ENCODE results near the gene ZBTB42. TPM values are rescaled to one million over a fixed set of nuclear protein-coding genes. Genes with fewer than 3 reads are reported as not detected.

ZBTB42 gene
- total and polyA plus RNA-seq, 2 of the 13 experiments (the other 11 are each of a cell fraction or from before 2014, with no cell fraction given), result 2.8 to 4.2 TPM

DNA sequence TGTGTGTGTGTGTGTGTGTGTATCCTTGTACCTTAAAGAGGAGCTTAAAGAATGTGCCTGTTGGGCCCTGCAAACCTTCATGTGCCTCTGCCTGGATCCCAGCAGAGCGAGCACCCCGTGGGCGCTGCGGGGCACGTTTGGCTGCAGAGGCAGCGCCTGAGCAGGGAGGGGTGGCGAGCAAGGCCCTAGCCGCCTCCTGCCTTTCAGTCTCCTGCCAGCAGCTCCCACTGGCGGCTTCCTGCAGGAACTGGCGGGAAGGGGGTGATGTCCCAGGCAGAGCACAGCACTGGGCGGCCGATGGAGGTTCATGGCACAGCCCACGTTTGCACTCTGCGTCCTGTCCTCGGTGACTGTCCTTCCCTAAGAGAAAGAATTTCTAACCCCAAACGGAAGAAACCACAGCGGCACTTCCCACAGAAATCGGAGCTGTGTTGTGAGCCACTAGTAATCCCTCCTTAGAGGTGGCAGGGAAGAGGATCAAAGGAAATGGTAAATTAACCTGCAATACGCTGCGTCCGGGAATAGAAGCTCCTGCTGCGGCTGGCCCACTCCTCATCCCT lies 19.8 kb downstream of the ZBTB42 start:
- peaks cover 42% of the 10 kb centered on the region for H3K4me1 ChIP-seq (ENCODE audit: insufficient read depth, low read length)
- FAIRE-seq (peak; percentile 75), DNase-seq (ENCODE audit: low spot score) (peak; percentile 81), ATAC-seq (peak; percentile 90)
- POLR2A ChIA-PET, result interaction anchor here (0.8 to 3.1 kb wide), 6 partner anchors 20 to 155 kb away, joined by 3 to 59 read pairs (median 6); partner anchors contain the start of genes CEP170B, SIVA1 and ZBTB42
- no peaks in the 10 kb centered on the region for H4K20me1 ChIP-seq (ENCODE audit: insufficient read depth, low read length)
- H3K9ac ChIP-seq (ENCODE audit: insufficient read depth, low read depth, low read length), result peak overlapping the region; percentile 60
- peak overlapping the region; percentile 93 for H3K4me2 ChIP-seq (ENCODE audit: low read depth, low read length)
- intact Hi-C loops (cut with micrococcal nuclease; ENCODE audit: unreplicated experiment), result loop anchor here (1.0 to 2.0 kb wide), 2 partner anchors 24 to 52 kb away; no protein-coding TSS in a partner anchor
- H3K27me3 ChIP-seq (ENCODE audit: control insufficient read depth in 1 of 2, insufficient read depth in 2 of 2, low read length in 2 of 2), result no peaks in the 10 kb centered on the region
- WGBS (ENCODE audit: low lambda C conversion rate), result 0% methylated on average over 4 of the region's 22 CpGs
- no peaks in the 10 kb centered on the region; a peak in 1 of 5 replicates for H3K36me3 ChIP-seq (replicated peaks in 1 of 2; ENCODE audit: control insufficient read depth in 1 of 2, insufficient read depth in 2 of 2, low read length in 2 of 2)
- no peaks in the 10 kb centered on the region for H3K9me3 ChIP-seq (ENCODE audit: low read length)
- H3K4me3 ChIP-seq (replicated peaks in 1 of 3; ENCODE audit: insufficient read depth in 1 of 3, low read depth in 2 of 3, low read length in 3 of 3), result peak overlapping the region; percentile 27 to 68 (median 41); a peak in 5 of 6 replicates
- CTCF ChIA-PET (ENCODE audit: low intra/inter-chr PET ratio, low total read pairs), result interaction anchor here (1.5 kb wide), 1 partner anchor 52 kb away, joined by 15 read pairs; no protein-coding TSS in a partner anchor
- H2AFZ ChIP-seq (ENCODE audit: low read length), result no peak overlapping the region
- H3K79me2 ChIP-seq (ENCODE audit: insufficient read depth, low read length), result peaks cover 6% of the 10 kb centered on the region
- in situ Hi-C loops (cut with HindIII; ENCODE audit: extremely low pct_ligation_motif_present, low pct_unique_long_range_greater_than_20kb), result loop anchor here (5.0 to 10.0 kb wide), 2 partner anchors 53 to 166 kb away; no protein-coding TSS in a partner anchor
- no TSS peak for BruUV-seq (replicated peaks)
- no peak overlapping the region for H3K27ac ChIP-seq (ENCODE audit: extremely low read length, insufficient read depth, low read length)
- TF ChIP-seq HNRNPL (IDR thresholded peaks at IDR 0.05; ENCODE audit: low read depth, low read length), result 0 out of 2 replicates have a peak, but pooled peaks have one; percentile 66
- TF ChIP-seq TOPORS (CRISPR knock-in tag; IDR thresholded peaks at IDR 0.05), result no peak
- 0 out of 2 replicates have a peak, but pooled peaks have one; percentile 46 for TF ChIP-seq HDAC2 (CRISPR knock-in tag; IDR thresholded peaks at IDR 0.05)
- no peak for TF ChIP-seq BCL6 (CRISPR knock-in tag; IDR thresholded peaks at IDR 0.05)
- peak; percentile 31; the same call in 1 of the 2 replicates for TF ChIP-seq HDAC1 (CRISPR knock-in tag; IDR thresholded peaks at IDR 0.05)
- peak; percentile 43; the same call in 1 of the 2 replicates for TF ChIP-seq RXRB (CRISPR knock-in tag; IDR thresholded peaks at IDR 0.05; ENCODE audit: borderline replicate concordance)
- no peak for TF ChIP-seq HNF4G (IDR thresholded peaks at IDR 0.05; ENCODE audit: borderline replicate concordance, low read depth, low read length)
- TF ChIP-seq HNF4G (CRISPR knock-in tag; IDR thresholded peaks at IDR 0.05; ENCODE audit: borderline replicate concordance, low read depth), result peak; percentile 69; the same call in 1 of the 2 replicates
- TF ChIP-seq, protein P1, sequence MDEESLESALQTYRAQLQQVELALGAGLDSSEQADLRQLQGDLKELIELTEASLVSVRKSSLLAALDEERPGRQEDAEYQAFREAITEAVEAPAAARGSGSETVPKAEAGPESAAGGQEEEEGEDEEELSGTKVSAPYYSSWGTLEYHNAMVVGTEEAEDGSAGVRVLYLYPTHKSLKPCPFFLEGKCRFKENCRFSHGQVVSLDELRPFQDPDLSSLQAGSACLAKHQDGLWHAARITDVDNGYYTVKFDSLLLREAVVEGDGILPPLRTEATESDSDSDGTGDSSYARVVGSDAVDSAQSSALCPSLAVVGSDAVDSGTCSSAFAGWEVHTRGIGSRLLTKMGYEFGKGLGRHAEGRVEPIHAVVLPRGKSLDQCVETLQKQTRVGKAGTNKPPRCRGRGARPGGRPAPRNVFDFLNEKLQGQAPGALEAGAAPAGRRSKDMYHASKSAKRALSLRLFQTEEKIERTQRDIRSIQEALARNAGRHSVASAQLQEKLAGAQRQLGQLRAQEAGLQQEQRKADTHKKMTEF (CRISPR knock-in tag; IDR thresholded peaks at IDR 0.05), result peak; percentile 50; the same call in 1 of the 2 replicates
- no peak for TF ChIP-seq SATB2 (CRISPR knock-in tag; IDR thresholded peaks at IDR 0.05)
- TF ChIP-seq RBM39 (IDR thresholded peaks at IDR 0.05; ENCODE audit: low read depth, low read length, poor library complexity, severe bottlenecking), result peak; percentile 33
- TF ChIP-seq MAZ (IDR thresholded peaks at IDR 0.05; ENCODE audit: borderline replicate concordance, low read depth, low read length), result 0 out of 2 replicates have a peak, but pooled peaks have one; percentile 41
- peak; percentile 82; the same call in 1 of the 2 replicates for TF ChIP-seq MAZ (CRISPR knock-in tag; IDR thresholded peaks at IDR 0.05; ENCODE audit: low read depth)
- TF ChIP-seq, protein P2, sequence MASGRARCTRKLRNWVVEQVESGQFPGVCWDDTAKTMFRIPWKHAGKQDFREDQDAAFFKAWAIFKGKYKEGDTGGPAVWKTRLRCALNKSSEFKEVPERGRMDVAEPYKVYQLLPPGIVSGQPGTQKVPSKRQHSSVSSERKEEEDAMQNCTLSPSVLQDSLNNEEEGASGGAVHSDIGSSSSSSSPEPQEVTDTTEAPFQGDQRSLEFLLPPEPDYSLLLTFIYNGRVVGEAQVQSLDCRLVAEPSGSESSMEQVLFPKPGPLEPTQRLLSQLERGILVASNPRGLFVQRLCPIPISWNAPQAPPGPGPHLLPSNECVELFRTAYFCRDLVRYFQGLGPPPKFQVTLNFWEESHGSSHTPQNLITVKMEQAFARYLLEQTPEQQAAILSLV (CRISPR knock-in tag; IDR thresholded peaks at IDR 0.05; ENCODE audit: borderline replicate concordance), result peak; percentile 66
- TF ChIP-seq HOXA3 (CRISPR knock-in tag; IDR thresholded peaks at IDR 0.05), result peak; percentile 67
- TF ChIP-seq ZFX (CRISPR knock-in tag; IDR thresholded peaks at IDR 0.05; ENCODE audit: low read depth), result peak; percentile 82

Data from HepG2 (cell line).